NB4 (cell line): ENCODE data around the gene BMPR1A.

Experiments
- POLR2A ChIP-seq: IDR thresholded peaks from 2 replicates; pipeline ENCODE4 v1.6.1; 2011; ENCODE audit warnings: mild to moderate bottlenecking; ENCODE audit not compliant: insufficient read length; ENCODE audit errors: extremely low read depth
- TF ChIP-seq, protein P1 (sequence below): IDR thresholded peaks from one replicate; pipeline ENCODE4 v1.5.1; 2012; ENCODE audit warnings: low read depth, low read length
- TF ChIP-seq, protein P2 (sequence below): IDR thresholded peaks from 2 replicates; pipeline ENCODE4 v1.6.1; 2011; ENCODE audit warnings: low read depth, low read length

DNA sequence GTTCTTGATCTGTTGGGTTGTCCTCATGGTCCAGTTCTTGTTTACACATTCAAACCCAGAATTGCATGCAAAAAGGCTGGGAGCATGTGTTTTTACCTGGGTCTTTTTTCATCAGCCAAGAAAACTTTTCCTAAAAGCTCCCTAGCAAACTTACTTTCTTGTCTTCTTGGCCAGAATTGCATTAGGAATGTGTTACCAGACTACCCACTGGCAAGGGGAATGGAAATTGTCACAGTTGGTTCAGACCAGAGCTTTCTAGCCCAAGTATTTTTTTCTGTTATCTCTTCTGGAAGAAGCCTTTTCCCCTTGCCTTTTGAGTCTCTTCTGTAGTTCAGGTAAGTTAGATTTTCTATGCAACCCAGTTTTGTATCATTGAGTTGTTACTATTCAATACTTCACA lies 77.5 kb downstream of the BMPR1A start:
- TF ChIP-seq, protein P1, sequence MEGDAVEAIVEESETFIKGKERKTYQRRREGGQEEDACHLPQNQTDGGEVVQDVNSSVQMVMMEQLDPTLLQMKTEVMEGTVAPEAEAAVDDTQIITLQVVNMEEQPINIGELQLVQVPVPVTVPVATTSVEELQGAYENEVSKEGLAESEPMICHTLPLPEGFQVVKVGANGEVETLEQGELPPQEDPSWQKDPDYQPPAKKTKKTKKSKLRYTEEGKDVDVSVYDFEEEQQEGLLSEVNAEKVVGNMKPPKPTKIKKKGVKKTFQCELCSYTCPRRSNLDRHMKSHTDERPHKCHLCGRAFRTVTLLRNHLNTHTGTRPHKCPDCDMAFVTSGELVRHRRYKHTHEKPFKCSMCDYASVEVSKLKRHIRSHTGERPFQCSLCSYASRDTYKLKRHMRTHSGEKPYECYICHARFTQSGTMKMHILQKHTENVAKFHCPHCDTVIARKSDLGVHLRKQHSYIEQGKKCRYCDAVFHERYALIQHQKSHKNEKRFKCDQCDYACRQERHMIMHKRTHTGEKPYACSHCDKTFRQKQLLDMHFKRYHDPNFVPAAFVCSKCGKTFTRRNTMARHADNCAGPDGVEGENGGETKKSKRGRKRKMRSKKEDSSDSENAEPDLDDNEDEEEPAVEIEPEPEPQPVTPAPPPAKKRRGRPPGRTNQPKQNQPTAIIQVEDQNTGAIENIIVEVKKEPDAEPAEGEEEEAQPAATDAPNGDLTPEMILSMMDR: no peak
- TF ChIP-seq, protein P2, sequence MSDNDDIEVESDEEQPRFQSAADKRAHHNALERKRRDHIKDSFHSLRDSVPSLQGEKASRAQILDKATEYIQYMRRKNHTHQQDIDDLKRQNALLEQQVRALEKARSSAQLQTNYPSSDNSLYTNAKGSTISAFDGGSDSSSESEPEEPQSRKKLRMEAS: no peak
- TF ChIP-seq POLR2A: no peak
